AG09319 (cell line): ENCODE measurements around the gene TSSK2.

Experiments
- DNase-seq: peaks from one replicate; pipeline ENCODE4 v3.0.0-alpha.2; 2010; ENCODE audit warnings: low read depth; ENCODE audit errors: extremely low read depth
- CTCF ChIP-seq: IDR thresholded peaks from 2 replicates; pipeline ENCODE4 v1.5.1; 2011; ENCODE audit warnings: low read depth, mild to moderate bottlenecking, inconsistent platforms, low read length, moderate library complexity

The TSSK2 gene

GRCh38 chr22:19174106-19175025 is 43.3 kb downstream of the TSSK2 start:
- no peak for TF ChIP-seq CTCF
- DNase-seq = no peak

GRCh38 chr22:19175026-19175601 is 44.0 kb downstream of the TSSK2 start:
- no peak for TF ChIP-seq CTCF
- DNase-seq = no peak

- no peak for TF ChIP-seq CTCF
- DNase-seq = no peak
Measured at GRCh38 chr22:19175602-19176174, 44.6 kb downstream of the TSSK2 start.

GRCh38 chr22:19176175-19176643 is 45.1 kb downstream of the TSSK2 start:
- no peak for TF ChIP-seq CTCF
- no peak for DNase-seq

- no peak for TF ChIP-seq CTCF
- DNase-seq = no peak
Measured at GRCh38 chr22:19176732-19177131, 45.6 kb downstream of the TSSK2 start.

- no peak for TF ChIP-seq CTCF
- DNase-seq = no peak
Measured at GRCh38 chr22:19177164-19178064, 46.3 kb downstream of the TSSK2 start.
